HL-60 (cell line): ENCODE results near the gene GPR183.

Experiments used
- DNase-seq, 2 experiments: peaks; one replicate each; pipeline ENCODE4 v3.0.0-alpha.2; 2010 to 2020; ENCODE audit warnings: low read depth in 1 of 2, low spot score in 1 of 2
- H3K27ac ChIP-seq: fragments of 250-450 bp; sonication (Bioruptor Pico); replicated peaks from 2 replicates; pipeline ENCODE4 v1.5.1; 2020; ENCODE audit warnings: mild to moderate bottlenecking, moderate library complexity
- H3K27me3 ChIP-seq: fragments of 250-450 bp; sonication (Bioruptor Pico); 2 replicates; pipeline ENCODE4 v1.5.1; 2021; ENCODE audit warnings: mild to moderate bottlenecking, moderate library complexity; ENCODE audit not compliant: insufficient read depth, poor library complexity, severe bottlenecking
- H3K4me3 ChIP-seq: replicated peaks from 2 replicates; pipeline ENCODE4 v1.5.1; 2011; ENCODE audit warnings: mild to moderate bottlenecking, control low read depth, low read length; ENCODE audit not compliant: insufficient read depth
- CTCF ChIP-seq: IDR thresholded peaks from one replicate; pipeline ENCODE4 v1.5.1; 2011; ENCODE audit warnings: low read length, control low read depth, inconsistent platforms; ENCODE audit not compliant: insufficient read depth
- GABPA ChIP-seq: IDR thresholded peaks from 2 replicates; pipeline ENCODE4 v1.6.1; 2012; ENCODE audit warnings: low read depth
- POLR2AphosphoS5 ChIP-seq: IDR thresholded peaks from 2 replicates; pipeline ENCODE4 v1.6.1; 2012; ENCODE audit warnings: low read depth
- REST ChIP-seq: IDR thresholded peaks from 2 replicates; pipeline ENCODE4 v1.6.1; 2012; ENCODE audit warnings: low read depth; ENCODE audit not compliant: insufficient replicate concordance
- SPI1 ChIP-seq: IDR thresholded peaks from 2 replicates; pipeline ENCODE4 v1.6.1; 2012; ENCODE audit warnings: low read depth, mild to moderate bottlenecking, borderline replicate concordance

Gene GPR183

GRCh38 chr13:99265821-99266426 is 41.3 kb downstream of the GPR183 start:
- H3K27me3 ChIP-seq = no peaks in the 10 kb centered on the region
- no peak for DNase-seq
- H3K27ac ChIP-seq = no peak overlapping the region
- TF ChIP-seq POLR2AphosphoS5 = no peak
- TF ChIP-seq SPI1 = no peak
- peak; percentile 25 for TF ChIP-seq CTCF
- no peak overlapping the region for H3K4me3 ChIP-seq

GRCh38 chr13:99265162-99265800 is 41.9 kb downstream of the GPR183 start:
- no peak overlapping the region for H3K4me3 ChIP-seq
- H3K27me3 ChIP-seq = no peaks in the 10 kb centered on the region
- no peak overlapping the region for H3K27ac ChIP-seq
- TF ChIP-seq CTCF (no peak), POLR2AphosphoS5 (no peak), SPI1 (no peak), REST (no peak), GABPA (no peak)
- no peak for DNase-seq

- peak; percentile 37 to 73 for DNase-seq
- Histone ChIP-seq H3K27me3 (no peaks in the 10 kb centered on the region), H3K27ac (no peak overlapping the region), H3K4me3 (no peak overlapping the region)
- no peak for TF ChIP-seq REST
- peak; percentile 59 for TF ChIP-seq GABPA
- peak; percentile 37; the same call in 1 of the 2 replicates for TF ChIP-seq SPI1
Measured at GRCh38 chr13:99264051-99264450, 43.1 kb downstream of the GPR183 start.

- no peak for TF ChIP-seq SPI1
- TF ChIP-seq GABPA = no peak
- no peak for TF ChIP-seq POLR2AphosphoS5
- no peak for TF ChIP-seq CTCF
- no peak for TF ChIP-seq REST
- Histone ChIP-seq H3K4me3 (no peak overlapping the region), H3K27me3 (no peaks in the 10 kb centered on the region), H3K27ac (no peak overlapping the region)
- DNase-seq = no peak
Measured at GRCh38 chr13:99263126-99263785, 43.9 kb downstream of the GPR183 start.
